ENCODE results near the gene REPIN1.

- TF ChIP-seq CTCF (conservative IDR thresholded peaks at IDR 0.05; ENCODE audit: low read depth, low read length) (no peak), EZH2 (IDR thresholded peaks at IDR 0.05; ENCODE audit: low read length, unreplicated experiment) (no peak)
These were observed 21.7 kb upstream of the REPIN1 start for GRCh38 chr7:150346922-150347321.
